Superior temporal gyrus (tissue), 1 donor: ENCODE results near the gene UBE4B.

Source experiments
- DNase-seq: peaks from one replicate; pipeline ENCODE4 v3.0.0-alpha.2; 2016; ENCODE audit errors: extremely low spot score

The UBE4B gene

DNA sequence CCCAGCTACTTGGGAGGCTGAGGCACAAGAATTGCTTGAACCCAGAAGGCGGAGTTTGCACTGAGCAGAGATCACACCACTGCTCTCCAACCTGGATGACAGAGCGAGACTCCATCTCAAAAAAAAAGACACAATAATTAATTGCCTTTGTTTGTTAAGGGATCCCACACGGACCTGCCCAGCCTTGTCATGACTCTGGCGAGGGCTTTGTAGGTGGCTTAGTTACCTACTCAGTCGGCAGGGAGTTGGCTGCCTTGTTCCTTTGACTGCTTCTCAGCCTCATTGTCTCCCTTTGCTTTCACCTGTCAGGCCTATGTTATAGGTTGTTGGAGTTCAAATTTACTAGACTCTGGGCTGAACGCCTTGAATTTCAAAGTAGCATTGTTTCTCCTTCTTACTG is 82.0 kb downstream of the UBE4B start:
- no peak for DNase-seq

DNA sequence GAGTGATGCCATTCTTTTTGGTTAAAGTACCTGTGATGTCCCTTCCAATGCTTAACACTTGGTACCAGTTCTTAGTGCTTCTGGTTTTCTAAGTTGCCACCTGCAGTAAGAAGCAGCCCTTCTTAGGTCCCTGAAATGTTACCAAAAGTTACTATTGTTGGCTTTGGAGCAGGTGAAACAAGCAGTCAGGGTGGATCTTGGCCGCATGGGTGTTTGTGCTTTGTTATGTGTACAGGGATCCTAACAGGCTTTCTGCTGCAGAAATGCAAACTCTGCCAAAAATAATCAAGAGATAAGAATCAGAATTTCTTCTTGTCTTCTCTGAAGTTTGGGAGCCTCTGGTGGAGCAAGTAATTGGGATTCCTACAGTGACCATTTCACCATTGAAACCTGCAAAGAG is 84.4 kb downstream of the UBE4B start:
- no peak for DNase-seq

DNA sequence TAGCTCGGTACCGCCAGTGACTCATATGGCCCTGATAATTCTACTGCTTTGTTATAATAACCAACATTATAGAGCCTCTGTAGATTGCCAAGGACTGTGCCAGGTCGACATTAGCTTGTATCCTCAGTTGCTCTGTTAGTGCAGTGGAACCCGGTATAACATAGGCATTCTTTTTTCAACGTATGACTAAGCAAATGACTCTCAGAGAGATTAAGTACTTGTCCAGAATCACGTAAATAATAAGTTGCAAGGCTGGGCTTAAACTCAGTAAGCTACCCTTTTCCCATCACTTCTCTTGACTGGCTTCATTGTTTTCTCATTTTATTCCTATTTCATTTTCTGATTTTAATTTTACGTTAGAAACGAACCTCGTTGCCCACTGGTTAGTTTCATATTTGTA is 85.1 kb downstream of the UBE4B start:
- DNase-seq, result no peak

DNA sequence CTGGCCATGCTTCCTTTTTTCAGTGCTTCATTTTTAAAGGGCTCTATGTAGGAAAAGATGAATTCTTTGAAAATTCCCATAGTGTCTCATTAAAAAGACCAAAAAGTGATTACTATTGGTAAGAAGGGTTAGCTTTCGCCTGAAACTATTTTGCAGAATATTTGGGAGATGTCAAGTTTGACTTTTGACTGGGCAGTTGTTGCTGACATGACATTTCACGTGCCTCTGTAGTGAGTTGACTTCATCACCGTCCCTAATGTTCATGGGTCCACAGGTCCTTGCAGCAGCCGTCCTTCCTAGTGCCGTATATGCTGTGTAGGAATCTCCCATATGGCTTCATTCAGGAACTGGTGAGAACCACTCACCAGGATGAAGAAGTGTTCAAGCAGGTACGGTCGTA is 88.9 kb downstream of the UBE4B start:
- no peak for DNase-seq

DNA sequence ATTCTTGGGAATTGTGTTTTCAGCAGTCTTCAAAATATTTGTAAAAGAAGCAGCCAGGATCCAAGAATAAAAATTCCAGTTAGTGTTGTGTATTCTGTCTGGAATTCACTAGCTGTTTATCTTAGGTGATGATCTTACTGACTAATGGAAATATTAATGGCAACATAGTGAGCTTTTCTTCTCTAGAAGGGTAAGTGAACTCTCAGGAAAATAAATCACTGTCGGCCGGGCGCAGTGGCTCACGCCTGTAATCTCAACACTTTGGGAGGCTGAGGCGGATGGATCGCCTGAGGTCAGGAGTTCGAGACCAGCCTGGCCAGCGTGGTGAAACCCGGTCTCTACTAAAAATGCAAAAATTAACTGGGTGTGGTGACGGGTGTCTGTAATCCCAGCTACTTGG is 90.2 kb downstream of the UBE4B start:
- no peak for DNase-seq

DNA sequence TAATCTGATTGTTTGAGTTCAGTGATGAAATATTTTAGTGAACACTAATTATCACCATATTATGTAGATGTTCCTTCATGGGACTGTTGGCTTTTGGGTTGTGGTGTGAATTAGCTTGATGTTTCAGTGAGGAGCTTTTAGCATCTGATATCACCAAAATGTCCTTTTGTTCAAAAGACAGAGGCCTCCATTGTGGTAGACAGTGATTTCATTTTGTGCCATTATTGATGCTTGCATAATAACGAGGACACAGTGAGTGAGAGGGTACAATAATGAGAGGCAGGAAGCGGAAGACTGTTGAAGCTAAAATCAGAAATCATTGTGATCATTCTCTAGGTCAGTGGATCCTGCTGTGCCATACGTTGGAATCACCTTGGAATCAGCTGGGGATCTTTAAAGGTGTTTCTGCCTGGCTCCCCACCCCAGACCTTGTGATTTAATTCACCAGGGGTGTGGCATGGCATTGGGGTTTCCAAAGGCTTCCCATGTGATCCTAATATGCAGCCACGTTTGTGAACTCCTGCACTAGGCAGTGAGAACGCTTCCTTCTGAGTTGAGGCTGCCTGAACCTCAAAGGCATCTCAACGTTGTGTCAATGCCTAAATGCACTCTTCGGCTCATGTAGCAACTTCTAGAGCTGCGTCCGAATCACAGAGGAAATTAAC is 95.5 kb downstream of the UBE4B start:
- peak; percentile 96 for DNase-seq

DNA sequence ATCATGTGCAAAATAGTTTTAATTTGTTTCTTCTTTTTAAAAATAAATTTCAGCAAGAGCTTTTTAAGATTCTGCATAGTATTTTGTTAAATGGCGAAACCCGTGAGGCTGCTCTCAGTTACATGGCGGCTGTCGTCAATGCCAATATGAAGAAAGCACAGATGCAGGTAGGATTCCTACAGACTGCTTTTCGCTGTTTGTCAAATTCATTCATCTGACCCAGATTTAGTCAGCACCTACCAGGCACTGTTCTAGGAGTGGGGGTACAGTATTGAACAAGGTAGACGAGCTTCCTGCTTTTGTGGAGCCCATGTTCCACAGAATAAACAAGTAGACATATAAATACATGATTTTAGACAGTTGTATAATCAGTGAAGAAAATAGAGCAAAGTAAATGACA is 99.6 kb downstream of the UBE4B start:
- peak; percentile 39 for DNase-seq

DNA sequence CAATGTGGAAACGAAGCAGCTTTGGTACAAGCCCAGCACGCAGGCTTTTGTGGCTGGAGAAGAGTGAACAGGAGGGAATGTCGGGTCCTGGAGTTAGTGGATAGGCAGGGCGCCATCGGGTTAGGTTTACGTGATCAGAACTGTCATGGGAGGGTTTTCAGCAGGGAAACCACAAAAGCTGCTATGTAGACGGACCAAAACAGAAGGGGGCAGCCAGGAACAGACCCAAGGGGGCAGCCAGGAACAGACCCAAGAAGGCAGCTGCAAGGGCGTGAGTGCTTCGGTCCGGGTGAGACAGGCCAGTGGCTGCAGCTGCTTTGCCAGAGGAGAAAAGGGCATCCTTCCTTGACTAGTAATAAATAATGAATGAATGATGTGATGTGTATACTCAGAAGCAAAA is 100.1 kb downstream of the UBE4B start:
- no peak for DNase-seq

DNA sequence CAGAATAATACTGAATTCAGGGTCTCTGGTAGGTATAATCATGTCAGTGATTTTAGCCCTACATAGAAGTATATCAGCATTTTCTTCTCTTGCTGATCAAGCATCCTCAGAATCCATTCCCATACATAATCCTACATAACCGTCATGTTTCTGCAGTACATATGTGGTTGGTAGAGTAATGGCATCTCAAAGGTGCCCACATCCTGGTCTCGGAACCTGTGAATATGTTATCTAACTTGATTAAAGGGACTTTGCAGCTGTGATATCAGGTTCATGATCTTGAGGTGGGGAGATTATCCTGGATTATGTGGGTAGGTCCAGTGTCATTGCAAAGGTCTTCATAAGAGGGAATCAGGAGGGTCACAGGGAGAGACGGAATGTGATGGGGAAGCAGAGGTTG is 108.2 kb downstream of the UBE4B start:
- no peak for DNase-seq

DNA sequence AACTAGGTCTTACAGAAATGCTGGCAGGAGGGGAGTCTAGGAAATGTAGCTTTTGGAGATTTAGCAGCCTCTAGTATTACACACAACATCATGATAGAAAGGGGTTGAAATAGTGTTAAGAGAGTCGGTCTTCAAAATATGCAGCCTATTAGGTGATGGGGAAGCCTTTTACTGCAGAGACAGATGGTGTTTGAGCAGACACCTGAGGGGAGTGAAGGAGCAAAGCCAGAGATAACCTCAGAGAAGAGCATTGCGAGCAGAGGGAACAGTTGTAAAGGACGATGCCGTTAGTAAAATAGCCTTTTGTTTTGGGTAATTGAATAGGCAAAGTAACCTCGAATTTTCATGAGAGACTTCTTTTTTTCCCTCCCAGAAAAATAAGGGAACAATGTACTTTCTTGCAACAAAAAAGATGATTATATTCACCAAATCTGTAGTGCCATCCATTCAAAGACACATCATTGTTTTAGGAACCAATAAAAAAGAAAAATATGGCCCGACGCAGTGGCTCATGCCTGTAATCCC is 111.3 kb downstream of the UBE4B start:
- DNase-seq, result peak; percentile 81

DNA sequence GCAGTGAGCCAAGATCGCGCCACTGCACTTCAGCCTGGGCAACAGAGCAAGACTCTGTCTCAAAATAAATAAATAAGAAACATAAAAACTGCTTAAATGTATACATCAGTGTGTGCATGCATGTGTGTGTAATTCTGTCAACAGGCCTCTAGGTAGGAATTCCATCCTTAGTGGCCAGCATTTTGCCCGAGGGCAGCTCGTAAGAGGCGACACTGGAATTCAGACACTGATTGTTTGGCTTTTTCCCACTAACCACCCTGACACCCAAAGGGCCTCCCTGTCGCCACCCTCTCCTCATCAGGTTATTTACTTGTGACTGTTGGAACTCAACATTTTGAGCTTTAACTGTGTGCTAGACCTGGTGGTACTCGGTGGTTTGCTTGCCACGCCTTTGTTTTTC is 113.6 kb downstream of the UBE4B start:
- no peak for DNase-seq

DNA sequence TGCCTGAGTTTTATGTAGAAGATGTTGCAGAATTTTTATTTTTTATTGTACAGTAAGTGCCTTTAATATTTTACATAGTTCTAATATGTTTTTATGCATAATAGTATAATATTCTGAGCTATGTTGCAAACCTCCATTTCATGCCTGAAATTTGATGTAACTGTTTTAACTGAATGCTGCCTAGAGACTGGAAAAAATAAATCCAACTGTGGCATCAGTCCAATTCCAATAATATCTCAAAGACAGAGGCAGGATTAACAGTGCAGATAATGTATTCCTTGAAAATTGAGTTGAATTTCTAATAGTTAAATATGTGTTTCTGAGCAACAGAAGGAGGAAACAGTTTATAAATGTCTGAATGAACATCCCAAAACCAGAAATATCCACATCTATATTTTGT is 116.5 kb downstream of the UBE4B start:
- no peak for DNase-seq

DNA sequence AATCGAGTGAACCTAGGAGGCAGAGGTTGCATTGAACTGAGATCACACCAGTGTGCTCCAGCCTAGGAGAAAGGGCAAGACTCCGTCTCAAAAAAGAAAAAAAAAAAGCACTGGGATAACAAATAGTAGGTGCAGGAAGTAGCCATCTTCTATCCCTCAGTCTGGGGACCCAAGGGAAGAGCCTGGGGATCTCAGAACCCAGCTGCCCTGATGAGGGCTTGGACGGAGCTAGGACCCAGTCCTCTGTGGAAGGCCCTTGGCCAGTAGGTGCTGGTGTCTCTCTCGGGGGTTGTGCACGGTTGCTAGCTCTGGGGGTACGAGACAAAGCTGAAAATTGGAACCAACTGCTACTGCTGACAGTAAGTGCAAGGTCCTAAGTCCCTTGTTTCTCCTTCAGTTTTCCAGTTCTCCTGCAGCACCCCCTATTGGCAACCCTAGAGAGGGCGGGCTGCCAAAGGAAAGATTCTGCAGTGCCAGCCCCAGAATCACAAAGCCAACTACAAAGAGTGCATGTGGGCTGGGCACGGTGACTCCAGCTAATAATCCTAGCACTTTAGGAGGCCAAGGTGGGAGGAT is 120.0 kb downstream of the UBE4B start:
- peak; percentile 93 for DNase-seq

DNA sequence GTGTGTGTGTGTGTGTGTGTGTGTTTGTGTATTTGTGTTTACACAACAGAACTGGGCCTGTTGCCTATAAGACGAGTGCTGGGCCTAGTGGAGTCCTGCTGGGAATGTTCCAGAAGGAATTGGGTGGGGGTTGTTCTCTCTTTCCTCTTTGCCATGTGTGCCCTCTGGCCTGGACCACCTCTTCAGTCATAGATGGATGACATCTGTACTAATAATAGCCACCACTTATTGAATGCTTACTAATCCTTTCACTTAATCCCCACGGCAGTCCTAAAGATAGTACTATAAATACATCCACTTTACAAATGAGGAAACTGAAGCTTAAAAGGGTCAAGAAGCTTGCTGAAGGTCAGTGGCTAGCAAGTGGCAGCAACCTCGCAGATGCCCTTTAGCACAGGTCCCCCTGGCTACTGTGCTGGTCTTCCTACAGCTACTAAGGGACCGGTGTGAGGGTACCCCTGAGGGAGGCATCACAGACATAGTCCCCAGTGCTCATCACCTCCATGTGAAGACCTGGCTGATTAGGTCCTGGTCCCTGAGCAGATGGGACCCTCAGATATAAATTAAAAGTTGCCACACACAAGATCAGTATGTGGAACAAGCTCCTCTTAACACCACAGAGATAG is 122.4 kb downstream of the UBE4B start:
- no peak for DNase-seq

DNA sequence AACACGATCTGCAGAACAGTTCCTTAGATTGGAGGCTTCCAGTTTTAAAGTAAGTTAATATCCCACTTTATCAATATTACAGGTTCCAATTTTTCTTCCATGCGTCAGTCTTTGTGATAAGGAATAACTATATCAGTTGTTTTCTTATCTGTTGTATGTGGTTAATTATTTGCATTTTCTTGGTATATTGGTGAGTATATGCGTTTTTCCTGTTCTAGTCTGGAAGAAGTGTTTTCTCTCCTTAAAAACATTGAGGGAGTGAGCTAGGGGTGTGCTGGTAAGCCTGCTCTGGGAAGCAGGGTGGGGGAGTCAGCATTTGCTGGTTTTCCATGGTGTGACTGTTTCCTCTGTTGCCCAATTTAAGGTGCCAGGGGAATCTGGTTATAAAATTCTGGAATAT is 127.4 kb downstream of the UBE4B start:
- DNase-seq, result no peak

DNA sequence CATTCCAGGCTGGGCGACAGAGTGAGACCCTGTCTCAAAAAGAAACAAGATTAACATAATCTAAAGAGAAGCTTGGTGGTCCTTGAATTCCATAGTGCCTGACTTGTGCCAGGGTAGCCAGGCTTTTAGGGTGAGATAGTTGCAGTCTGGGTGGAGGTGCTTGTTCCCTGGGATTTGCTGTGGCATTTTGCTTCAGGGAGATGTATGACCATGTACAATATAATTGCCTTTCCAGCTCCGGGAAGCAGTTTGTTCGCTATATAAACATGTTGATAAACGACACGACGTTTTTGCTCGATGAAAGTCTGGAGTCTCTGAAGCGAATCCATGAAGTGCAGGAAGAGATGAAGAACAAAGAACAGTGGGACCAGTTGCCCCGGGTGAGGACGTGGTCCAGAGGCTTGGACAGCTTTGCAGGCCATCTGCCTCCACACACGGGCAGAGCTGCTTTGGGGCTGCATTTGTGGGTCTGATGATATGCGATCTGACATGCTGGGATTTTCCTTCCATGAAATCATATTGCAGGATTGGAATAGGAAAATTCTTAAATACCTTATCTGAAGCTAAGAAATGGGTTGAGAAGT is 128.2 kb downstream of the UBE4B start:
- DNase-seq, result peak; percentile 80

DNA sequence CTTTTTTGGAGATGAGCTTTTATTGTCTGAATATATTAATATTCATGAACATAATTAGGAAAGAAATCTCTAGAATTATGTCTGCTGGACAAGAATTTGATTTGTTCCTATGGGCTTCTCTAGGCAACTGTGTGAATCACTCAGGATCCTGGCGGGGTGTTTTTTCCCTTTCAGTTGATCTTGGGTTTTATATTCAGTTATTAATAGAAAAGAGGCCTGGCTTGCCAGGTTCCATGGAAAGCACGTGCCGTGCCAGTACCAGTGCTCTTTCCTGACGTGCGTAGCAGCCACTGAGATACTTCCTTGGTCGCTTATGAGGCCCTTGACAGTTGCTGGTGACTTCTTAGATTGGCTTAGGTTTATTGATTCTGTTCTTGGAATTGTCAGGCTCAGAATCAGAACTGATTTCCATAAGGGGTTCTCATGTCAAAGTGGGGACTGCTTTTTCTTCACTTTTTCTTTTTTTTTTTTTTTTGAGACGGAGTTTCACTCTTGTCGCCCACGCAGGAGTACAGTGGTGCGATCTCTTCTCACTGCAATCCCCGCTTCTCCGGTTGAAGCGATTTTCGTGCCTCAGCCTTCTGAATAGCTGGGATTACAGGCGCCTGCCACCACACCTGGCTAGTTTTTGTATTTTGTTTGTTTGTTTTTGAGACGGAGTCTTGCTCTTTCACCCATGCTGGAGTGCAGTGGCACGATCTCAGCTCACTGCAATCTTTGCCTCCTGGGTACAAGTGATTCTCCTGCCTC is 129.0 kb downstream of the UBE4B start:
- DNase-seq, result peak; percentile 52

DNA sequence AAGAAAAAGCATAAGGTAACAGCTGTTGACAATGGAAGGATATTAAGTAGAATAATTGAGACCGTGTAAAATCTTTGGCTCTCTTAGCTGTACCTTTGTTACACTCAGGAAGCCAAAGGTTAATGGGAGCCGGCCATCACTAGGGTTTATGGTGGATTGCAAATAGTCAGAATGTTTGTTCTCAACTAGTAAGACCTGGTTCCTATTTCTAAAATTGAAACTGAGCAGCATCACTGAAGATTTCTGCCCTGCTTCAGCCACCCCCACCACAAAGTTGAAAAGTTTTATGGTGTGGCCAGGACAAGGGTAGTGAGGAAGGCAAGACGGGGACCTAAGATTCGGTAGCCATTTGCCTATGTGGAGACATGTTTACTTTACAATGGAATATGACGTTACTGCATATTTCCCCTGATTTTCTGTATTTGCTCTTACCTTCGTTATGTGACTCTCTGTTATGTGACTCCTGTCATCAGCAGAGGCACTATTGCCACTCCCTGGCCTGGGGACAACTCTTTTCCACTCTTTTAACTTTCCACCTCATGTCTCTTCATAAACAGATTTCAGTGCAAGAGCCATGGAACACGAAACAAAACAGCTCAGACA is 136.3 kb downstream of the UBE4B start:
- DNase-seq, result no peak

DNA sequence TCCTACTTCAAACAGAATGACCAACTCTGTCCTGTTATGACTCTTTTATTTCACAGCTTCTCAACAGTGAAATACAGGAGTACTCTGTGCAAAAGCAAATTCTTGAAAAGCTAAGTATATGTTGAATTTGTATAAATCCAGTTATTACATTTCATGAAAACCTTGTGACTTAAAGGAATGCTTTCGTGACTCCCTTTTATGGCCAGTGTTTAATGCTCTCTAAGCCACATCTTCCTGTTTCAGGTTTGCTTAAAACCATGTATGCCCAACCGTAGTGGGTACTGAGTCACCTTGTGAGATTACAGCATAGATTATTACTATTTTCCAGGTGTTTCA is 137.4 kb downstream of the UBE4B start:
- DNase-seq, result no peak

DNA sequence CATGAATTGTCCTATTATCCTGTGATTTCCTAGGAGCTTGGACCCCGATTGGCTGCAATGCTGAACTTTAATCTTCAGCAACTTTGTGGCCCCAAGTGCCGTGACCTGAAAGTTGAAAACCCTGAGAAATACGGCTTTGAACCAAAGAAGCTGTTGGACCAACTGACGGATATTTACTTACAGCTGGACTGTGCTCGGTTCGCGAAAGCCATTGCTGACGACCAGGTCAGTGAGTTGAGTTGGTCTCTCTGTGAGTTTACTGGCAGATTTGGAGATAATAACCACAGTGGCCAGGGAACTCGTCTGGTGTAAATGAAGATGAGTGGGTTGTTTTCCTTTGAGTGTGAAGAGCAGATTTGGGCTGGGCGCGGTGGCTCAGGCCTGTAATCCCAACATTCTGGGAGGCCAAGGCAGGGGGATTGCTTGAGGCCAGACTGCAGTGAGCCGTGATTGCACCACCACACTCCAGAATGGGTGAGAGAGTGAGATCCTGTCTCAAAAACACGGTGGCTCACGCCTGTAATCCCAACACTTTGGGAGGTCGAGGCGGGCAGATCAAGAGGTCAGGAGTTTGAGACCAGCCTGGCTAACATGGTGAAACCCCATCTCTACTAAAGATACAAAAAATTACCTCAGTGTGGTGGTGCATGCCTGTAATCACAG is 138.5 kb downstream of the UBE4B start:
- no peak for DNase-seq

DNA sequence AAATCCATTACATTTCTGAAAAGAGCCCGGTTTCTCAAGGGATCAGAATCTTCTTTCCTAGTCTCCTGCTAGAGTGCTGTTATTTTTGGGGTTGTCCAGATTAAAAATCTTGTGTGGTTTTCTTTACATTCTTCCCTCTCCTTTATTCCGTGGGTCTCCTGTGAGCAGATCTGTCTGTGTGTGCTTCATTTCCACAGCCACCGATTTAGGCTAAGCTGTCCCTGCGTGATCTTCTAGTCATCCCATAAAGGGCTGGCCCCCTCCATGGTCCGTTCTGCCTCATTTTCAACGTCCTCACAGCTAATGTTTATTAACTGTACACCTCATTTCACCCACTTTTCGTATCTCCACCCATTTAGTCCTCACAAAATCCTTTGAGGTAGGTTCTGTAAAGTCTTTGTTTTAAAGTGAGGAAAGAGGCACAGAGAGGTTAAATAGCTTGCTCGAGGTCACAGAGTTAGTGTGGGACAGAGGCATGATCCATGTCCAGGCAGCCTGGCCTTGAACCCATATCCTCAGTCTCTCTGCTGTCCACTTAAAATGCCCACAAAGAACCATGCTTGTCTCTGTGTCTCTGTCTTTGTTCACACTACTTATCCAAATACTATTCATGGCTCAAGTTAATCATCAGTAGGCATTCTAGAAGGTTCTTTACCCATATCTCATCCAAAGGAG is 139.4 kb downstream of the UBE4B start:
- DNase-seq, result no peak
